ENCODE results near the gene ALKBH3.

ALKBH3 gene

GRCh38 chr11:43898574-43898973, 17.9 kb downstream of the ALKBH3 start:
- DNase-seq: no peak

GRCh38 chr11:43899094-43899493, 18.5 kb downstream of the ALKBH3 start:
- no peak for DNase-seq

- DNase-seq: no peak
These were observed 20.9 kb downstream of the ALKBH3 start for GRCh38 chr11:43901551-43901950.

- DNase-seq: no peak
These were observed 22.4 kb downstream of the ALKBH3 start for GRCh38 chr11:43903078-43903477.

GRCh38 chr11:43903969-43904368, 23.3 kb downstream of the ALKBH3 start:
- no peak for DNase-seq

GRCh38 chr11:43904742-43905535, 24.3 kb downstream of the ALKBH3 start:
- no peak for DNase-seq

GRCh38 chr11:43905813-43906241, 25.2 kb downstream of the ALKBH3 start:
- no peak for DNase-seq

GRCh38 chr11:43907028-43907975, 26.7 kb downstream of the ALKBH3 start:
- no peak for DNase-seq

GRCh38 chr11:43908191-43908590, 27.6 kb downstream of the ALKBH3 start:
- no peak for DNase-seq

- no peak for DNase-seq
These were observed 28.1 kb downstream of the ALKBH3 start for GRCh38 chr11:43908683-43909082.

GRCh38 chr11:43913829-43914380, 33.3 kb downstream of the ALKBH3 start:
- DNase-seq: no peak

GRCh38 chr11:43914466-43914865, 33.8 kb downstream of the ALKBH3 start:
- DNase-seq: no peak

GRCh38 chr11:43916621-43917020, 36.0 kb downstream of the ALKBH3 start:
- DNase-seq: no peak

GRCh38 chr11:43917851-43918250, 37.2 kb downstream of the ALKBH3 start:
- no peak for DNase-seq

- no peak for DNase-seq
These were observed 38.0 kb downstream of the ALKBH3 start for GRCh38 chr11:43918662-43919061.

- no peak for DNase-seq
These were observed 39.4 kb downstream of the ALKBH3 start for GRCh38 chr11:43919852-43920597.

GRCh38 chr11:43920598-43921419, 40.2 kb downstream of the ALKBH3 start:
- DNase-seq: no peak

- DNase-seq: no peak
These were observed 41.1 kb downstream of the ALKBH3 start for GRCh38 chr11:43921561-43922294.

GRCh38 chr11:43922295-43922648, 41.6 kb downstream of the ALKBH3 start:
- no peak for DNase-seq

- DNase-seq: no peak
These were observed 42.2 kb downstream of the ALKBH3 start for GRCh38 chr11:43922744-43923405.
